Stimulated activated CD4-positive, alpha-beta T cell treated with anti-CD3 and anti-CD28 coated beads, Interleukin-15, amount 100 ng/mL, for 1 hour (primary cell): ENCODE data around the gene WWOX.

Experiments used
- DNase-seq, 2 donors: peaks; one replicate each; pipeline ENCODE4 v3.0.0-alpha.2; 2020; ENCODE audit warnings: low read depth in 1 of 2, low spot score in 1 of 2

WWOX gene

GRCh38 chr16:78962457-78962929, 863.0 kb downstream of the WWOX start:
- no peak for DNase-seq

GRCh38 chr16:78967948-78968347, 868.5 kb downstream of the WWOX start:
- no peak for DNase-seq

GRCh38 chr16:78969721-78970120, 870.3 kb downstream of the WWOX start:
- no peak for DNase-seq

- no peak for DNase-seq
Observed at GRCh38 chr16:78970650-78971049, 871.2 kb downstream of the WWOX start.

GRCh38 chr16:78972006-78972405, 872.6 kb downstream of the WWOX start:
- DNase-seq = no peak

- no peak for DNase-seq
Observed at GRCh38 chr16:78972986-78973385, 873.5 kb downstream of the WWOX start.

GRCh38 chr16:78976212-78976611, 876.8 kb downstream of the WWOX start:
- DNase-seq = peak in 1 of 2 donors; percentile 5

GRCh38 chr16:78980825-78981224, 881.4 kb downstream of the WWOX start:
- no peak for DNase-seq

- DNase-seq = no peak
Observed at GRCh38 chr16:78982096-78982744, 882.8 kb downstream of the WWOX start.

GRCh38 chr16:78984324-78984723, 884.9 kb downstream of the WWOX start:
- no peak for DNase-seq

GRCh38 chr16:78984887-78985464, 885.5 kb downstream of the WWOX start:
- no peak for DNase-seq

- no peak for DNase-seq
Observed at GRCh38 chr16:78985716-78986605, 886.5 kb downstream of the WWOX start.

- no peak for DNase-seq
Observed at GRCh38 chr16:78987666-78988065, 888.2 kb downstream of the WWOX start.

- DNase-seq = no peak
Observed at GRCh38 chr16:78988361-78988969, 889.0 kb downstream of the WWOX start.

GRCh38 chr16:78990309-78990701, 890.9 kb downstream of the WWOX start:
- no peak for DNase-seq

GRCh38 chr16:78992001-78992400, 892.5 kb downstream of the WWOX start:
- DNase-seq = no peak

GRCh38 chr16:78993346-78993745, 893.9 kb downstream of the WWOX start:
- DNase-seq = no peak

- no peak for DNase-seq
Observed at GRCh38 chr16:78994135-78994745, 894.8 kb downstream of the WWOX start.

GRCh38 chr16:78995441-78995840, 896.0 kb downstream of the WWOX start:
- DNase-seq = no peak

GRCh38 chr16:78996790-78997189, 897.3 kb downstream of the WWOX start:
- DNase-seq = no peak

- no peak for DNase-seq
Observed at GRCh38 chr16:78998879-78999278, 899.4 kb downstream of the WWOX start.
